ENCODE measurements around the gene USH2A.

Gene USH2A

DNA sequence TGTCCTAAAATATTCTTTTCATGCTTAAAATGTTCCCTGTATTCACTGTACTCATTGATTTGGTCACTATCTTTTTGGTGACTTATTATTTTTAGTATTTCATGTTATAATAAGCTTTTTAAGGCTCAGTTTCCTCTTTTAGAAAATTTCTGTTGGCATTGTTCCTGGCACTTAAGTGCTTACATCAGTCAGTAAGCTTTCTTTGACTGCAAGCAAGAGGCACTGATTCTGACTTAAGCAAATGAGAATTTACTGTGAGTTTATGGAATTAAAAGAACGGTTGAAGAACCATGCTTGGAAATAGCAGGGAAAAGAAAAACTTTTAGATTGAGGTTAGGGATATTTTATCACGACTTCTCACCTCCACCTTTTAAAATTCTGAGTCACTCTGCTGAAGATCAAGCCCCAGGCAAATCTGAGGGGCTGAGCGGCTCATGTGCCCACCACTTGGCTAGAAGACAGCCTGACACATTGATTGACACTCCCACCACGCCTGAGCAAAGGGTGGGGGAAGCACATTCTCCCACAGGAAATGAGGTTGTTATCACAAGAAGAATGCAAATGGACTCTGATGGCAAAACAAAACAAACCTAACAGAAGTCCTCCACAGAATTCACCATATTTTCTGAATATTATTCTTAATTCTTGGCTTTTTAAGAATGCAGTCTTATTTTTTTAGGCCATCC, 753.3 kb downstream of the USH2A start:
- DNase-seq: no peak
- H3K36me3 ChIP-seq: no peaks in the 10 kb centered on the region
- no peak overlapping the region for H3K4me3 ChIP-seq (ENCODE audit: low read depth, low read length)
- TF ChIP-seq, protein P1, sequence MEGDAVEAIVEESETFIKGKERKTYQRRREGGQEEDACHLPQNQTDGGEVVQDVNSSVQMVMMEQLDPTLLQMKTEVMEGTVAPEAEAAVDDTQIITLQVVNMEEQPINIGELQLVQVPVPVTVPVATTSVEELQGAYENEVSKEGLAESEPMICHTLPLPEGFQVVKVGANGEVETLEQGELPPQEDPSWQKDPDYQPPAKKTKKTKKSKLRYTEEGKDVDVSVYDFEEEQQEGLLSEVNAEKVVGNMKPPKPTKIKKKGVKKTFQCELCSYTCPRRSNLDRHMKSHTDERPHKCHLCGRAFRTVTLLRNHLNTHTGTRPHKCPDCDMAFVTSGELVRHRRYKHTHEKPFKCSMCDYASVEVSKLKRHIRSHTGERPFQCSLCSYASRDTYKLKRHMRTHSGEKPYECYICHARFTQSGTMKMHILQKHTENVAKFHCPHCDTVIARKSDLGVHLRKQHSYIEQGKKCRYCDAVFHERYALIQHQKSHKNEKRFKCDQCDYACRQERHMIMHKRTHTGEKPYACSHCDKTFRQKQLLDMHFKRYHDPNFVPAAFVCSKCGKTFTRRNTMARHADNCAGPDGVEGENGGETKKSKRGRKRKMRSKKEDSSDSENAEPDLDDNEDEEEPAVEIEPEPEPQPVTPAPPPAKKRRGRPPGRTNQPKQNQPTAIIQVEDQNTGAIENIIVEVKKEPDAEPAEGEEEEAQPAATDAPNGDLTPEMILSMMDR (IDR thresholded peaks at IDR 0.05; ENCODE audit: low read depth, low read length): no peak
- no peaks in the 10 kb centered on the region for H3K27me3 ChIP-seq (ENCODE audit: insufficient read depth, low read depth, severe bottlenecking)
- H3K27ac ChIP-seq: no peak overlapping the region
- H3K9me3 ChIP-seq (ENCODE audit: severe bottlenecking): no peaks in the 10 kb centered on the region

DNA sequence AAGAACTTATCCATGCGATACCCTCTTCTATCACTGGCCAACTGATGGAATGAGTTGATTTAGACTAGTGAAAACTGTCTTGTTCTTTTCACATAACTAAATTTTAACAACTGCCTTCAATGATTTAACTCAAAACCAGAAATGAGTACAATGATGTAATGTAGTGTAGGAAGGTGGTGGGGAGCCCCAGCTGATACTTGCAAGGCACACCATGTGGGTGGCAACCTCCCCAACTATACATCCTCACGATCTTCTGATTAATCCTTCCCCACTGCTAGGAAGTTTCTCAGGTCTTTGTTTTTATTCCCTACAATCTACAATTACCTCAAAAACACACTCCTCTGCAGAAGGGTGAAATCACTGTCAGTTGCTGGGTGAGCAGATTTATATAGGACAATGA, 755.5 kb downstream of the USH2A start:
- H3K27ac ChIP-seq: no peak overlapping the region
- no peak for DNase-seq
- TF ChIP-seq, protein P1 (IDR thresholded peaks at IDR 0.05; ENCODE audit: low read depth, low read length): no peak
- H3K27me3 ChIP-seq (ENCODE audit: insufficient read depth, low read depth, severe bottlenecking): no peaks in the 10 kb centered on the region
- no peaks in the 10 kb centered on the region for H3K36me3 ChIP-seq
- H3K9me3 ChIP-seq (ENCODE audit: severe bottlenecking): no peaks in the 10 kb centered on the region
- H3K4me3 ChIP-seq (ENCODE audit: low read depth, low read length): no peak overlapping the region

DNA sequence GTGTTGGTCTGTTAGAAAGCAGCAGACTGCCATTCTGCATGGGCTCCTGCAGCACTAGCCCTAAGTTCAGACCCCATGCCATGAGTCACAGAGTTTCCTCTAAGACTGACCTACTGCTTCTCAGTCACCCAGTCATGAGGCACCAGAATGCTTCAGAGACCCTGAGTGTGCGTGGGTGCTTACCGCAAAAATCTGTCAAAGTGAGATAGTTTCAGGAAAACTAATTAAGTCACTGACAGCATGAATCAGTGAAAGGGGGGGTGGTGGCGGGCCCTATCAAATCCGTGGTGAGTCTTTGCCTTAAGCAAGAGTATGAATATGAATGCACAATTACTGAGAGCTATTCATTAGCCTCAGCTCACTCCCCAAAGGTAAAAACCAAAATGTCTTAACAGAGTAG, 758.0 kb downstream of the USH2A start:
- no peak for DNase-seq
- Histone ChIP-seq H3K9me3 (ENCODE audit: severe bottlenecking) (no peaks in the 10 kb centered on the region), H3K27ac (no peak overlapping the region), H3K27me3 (ENCODE audit: insufficient read depth, low read depth, severe bottlenecking) (no peaks in the 10 kb centered on the region), H3K36me3 (no peaks in the 10 kb centered on the region), H3K4me3 (ENCODE audit: low read depth, low read length) (no peak overlapping the region)
- TF ChIP-seq, protein P1 (IDR thresholded peaks at IDR 0.05; ENCODE audit: low read depth, low read length): no peak

DNA sequence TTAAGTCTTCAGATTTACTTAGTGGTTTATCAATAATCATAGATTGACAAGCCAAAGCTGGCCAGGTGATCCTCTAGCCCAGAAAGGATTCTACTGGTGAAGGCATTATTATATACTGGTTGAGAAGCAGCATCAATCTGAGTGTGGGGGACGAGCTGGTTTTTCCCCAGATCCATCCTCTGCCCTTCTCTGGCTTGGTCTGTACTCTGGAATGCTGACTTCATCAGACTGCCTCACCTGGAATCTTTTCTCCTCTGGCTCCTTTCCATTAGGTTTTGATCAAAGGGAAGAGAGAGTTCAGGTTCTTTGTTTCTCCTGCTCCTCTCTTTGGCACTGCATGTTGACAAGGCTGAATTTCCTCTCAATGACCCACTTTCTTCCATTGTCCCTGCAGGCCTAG, 762.2 kb downstream of the USH2A start:
- no peak overlapping the region for H3K27ac ChIP-seq
- TF ChIP-seq, protein P1 (IDR thresholded peaks at IDR 0.05; ENCODE audit: low read depth, low read length): no peak

DNA sequence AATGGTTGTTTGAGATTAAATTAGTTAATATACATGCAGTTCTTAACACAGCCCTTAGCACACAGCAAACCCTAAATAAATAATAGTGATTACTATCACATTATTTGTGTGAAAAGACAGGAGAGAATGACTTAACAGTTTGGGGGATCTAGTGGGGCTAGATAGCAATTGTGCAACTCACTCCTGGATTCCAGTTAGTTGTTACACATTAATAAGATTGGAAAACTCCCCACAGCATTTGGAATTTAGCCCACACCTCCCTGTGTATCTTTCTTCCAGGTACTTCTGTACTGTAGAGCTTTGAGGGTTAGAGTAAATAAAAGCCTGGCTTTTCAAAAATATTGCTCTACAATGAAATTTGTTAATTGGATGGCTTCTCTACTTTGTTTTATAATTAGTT, 763.0 kb downstream of the USH2A start:
- Histone ChIP-seq H3K27me3 (ENCODE audit: insufficient read depth, low read depth, severe bottlenecking) (no peaks in the 10 kb centered on the region), H3K4me3 (ENCODE audit: low read depth, low read length) (no peak overlapping the region), H3K9me3 (ENCODE audit: severe bottlenecking) (no peaks in the 10 kb centered on the region), H3K36me3 (no peaks in the 10 kb centered on the region), H3K27ac (no peak overlapping the region)
- no peak for DNase-seq
- TF ChIP-seq, protein P1 (IDR thresholded peaks at IDR 0.05; ENCODE audit: low read depth, low read length): no peak

More for the DNA sequence above, 762.2 kb downstream of the USH2A start:
- Histone ChIP-seq H3K9me3 (ENCODE audit: severe bottlenecking) (no peaks in the 10 kb centered on the region), H3K4me3 (ENCODE audit: low read depth, low read length) (no peak overlapping the region), H3K36me3 (no peaks in the 10 kb centered on the region), H3K27me3 (ENCODE audit: insufficient read depth, low read depth, severe bottlenecking) (no peaks in the 10 kb centered on the region)
- DNase-seq: no peak

DNA sequence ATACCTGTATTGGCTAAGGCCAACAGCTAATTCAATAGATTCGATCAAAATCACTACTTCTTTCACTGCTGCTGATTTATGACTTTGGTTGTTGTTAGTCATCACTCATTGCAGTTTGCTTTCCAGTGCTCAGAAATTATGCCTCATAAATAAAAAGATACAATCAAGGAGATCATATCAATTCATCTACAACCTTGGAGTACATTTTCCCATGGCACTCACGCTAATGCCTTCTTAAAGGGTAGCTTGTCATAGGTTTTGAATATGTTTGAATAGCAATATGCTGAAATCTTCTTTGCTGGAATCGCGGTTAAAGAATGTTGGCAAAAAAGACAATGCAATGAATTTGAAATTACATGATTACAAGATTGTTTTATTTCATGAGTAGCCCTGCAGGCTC, 766.2 kb downstream of the USH2A start:
- DNase-seq: no peak
- no peak overlapping the region for H3K4me3 ChIP-seq (ENCODE audit: low read depth, low read length)
- no peaks in the 10 kb centered on the region for H3K36me3 ChIP-seq
- no peaks in the 10 kb centered on the region for H3K9me3 ChIP-seq (ENCODE audit: severe bottlenecking)
- TF ChIP-seq, protein P1 (IDR thresholded peaks at IDR 0.05; ENCODE audit: low read depth, low read length): no peak
- H3K27ac ChIP-seq: no peak overlapping the region
- no peaks in the 10 kb centered on the region for H3K27me3 ChIP-seq (ENCODE audit: insufficient read depth, low read depth, severe bottlenecking)

Data from WERI-Rb-1 (cell line).